HS-5 (cell line): ENCODE measurements around the gene ADD1.
"Not testable (repeated sequence)": the region's sequence is repeated elsewhere in the genome, so short reads cannot be mapped to it uniquely, and the experiment has no call there.

ENCODE experiments used
- DNase-seq: peaks from one replicate; pipeline ENCODE4 v3.0.0-alpha.2; 2012; ENCODE audit warnings: low read depth

Gene ADD1

GRCh38 chr4:2934077-2934812 lies 90.6 kb downstream of the ADD1 start:
- DNase-seq: no peak

GRCh38 chr4:2934813-2935761 lies 91.4 kb downstream of the ADD1 start:
- DNase-seq: peak; percentile 62

- DNase-seq: no peak
Observed at GRCh38 chr4:2935762-2936743, 92.4 kb downstream of the ADD1 start.

GRCh38 chr4:2936773-2937145 lies 93.1 kb downstream of the ADD1 start:
- DNase-seq: no peak

GRCh38 chr4:2937146-2937857 lies 93.7 kb downstream of the ADD1 start:
- DNase-seq: no peak

GRCh38 chr4:2937986-2938385 lies 94.3 kb downstream of the ADD1 start:
- DNase-seq: no peak

GRCh38 chr4:2938411-2938810 lies 94.8 kb downstream of the ADD1 start:
- DNase-seq: not testable (repeated sequence)

- no peak for DNase-seq
Observed at GRCh38 chr4:2938906-2939305, 95.3 kb downstream of the ADD1 start.

- no peak for DNase-seq
Observed at GRCh38 chr4:2939383-2940243, 96.0 kb downstream of the ADD1 start.

GRCh38 chr4:2940267-2941137 lies 96.9 kb downstream of the ADD1 start:
- DNase-seq: no peak

GRCh38 chr4:2941138-2942036 lies 97.7 kb downstream of the ADD1 start:
- no peak for DNase-seq

GRCh38 chr4:2942037-2942531 lies 98.4 kb downstream of the ADD1 start:
- no peak for DNase-seq

- no peak for DNase-seq
Observed at GRCh38 chr4:2942532-2943363, 99.1 kb downstream of the ADD1 start.

GRCh38 chr4:2943364-2944090 lies 99.9 kb downstream of the ADD1 start:
- no peak for DNase-seq

- DNase-seq: no peak
Observed at GRCh38 chr4:2944091-2944482, 100.4 kb downstream of the ADD1 start.
